Ammon's horn (tissue), 1 donor: ENCODE data around the gene LRRC74B.
"Not testable (repeated sequence)": the region's sequence is repeated elsewhere in the genome, so short reads cannot be mapped to it uniquely, and the experiment has no call there.

Experiments used
- DNase-seq: peaks from one replicate; pipeline ENCODE4 v3.0.0-alpha.2; 2016; ENCODE audit warnings: low spot score

The LRRC74B gene

GRCh38 chr22:21045585-21046294 is at the start of gene LRRC74B:
LRRC74B (plus strand) TSS chr22:21045946; CDS start chr22:21045987, 41 bp downstream.
- DNase-seq, result peak; percentile 95

DNA sequence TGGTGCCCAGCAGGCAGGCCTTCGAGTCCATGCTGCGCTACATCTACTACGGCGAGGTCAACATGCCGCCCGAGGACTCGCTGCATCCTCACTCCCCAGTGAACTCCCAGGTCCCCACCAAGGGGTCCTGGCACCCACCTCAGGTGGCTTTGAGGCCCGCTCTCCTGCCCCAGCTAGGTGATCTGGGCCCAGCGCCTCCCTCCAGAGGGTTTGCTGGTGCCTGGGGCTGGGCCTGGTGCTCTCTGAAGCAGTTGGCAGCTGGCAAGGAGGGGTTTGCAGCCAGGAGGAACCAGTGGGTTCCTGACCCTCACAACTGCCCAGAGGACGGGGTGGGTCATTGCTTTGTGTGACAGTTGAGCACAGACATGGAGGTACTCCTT is 49.7 kb upstream of the LRRC74B start:
- no peak for DNase-seq

DNA sequence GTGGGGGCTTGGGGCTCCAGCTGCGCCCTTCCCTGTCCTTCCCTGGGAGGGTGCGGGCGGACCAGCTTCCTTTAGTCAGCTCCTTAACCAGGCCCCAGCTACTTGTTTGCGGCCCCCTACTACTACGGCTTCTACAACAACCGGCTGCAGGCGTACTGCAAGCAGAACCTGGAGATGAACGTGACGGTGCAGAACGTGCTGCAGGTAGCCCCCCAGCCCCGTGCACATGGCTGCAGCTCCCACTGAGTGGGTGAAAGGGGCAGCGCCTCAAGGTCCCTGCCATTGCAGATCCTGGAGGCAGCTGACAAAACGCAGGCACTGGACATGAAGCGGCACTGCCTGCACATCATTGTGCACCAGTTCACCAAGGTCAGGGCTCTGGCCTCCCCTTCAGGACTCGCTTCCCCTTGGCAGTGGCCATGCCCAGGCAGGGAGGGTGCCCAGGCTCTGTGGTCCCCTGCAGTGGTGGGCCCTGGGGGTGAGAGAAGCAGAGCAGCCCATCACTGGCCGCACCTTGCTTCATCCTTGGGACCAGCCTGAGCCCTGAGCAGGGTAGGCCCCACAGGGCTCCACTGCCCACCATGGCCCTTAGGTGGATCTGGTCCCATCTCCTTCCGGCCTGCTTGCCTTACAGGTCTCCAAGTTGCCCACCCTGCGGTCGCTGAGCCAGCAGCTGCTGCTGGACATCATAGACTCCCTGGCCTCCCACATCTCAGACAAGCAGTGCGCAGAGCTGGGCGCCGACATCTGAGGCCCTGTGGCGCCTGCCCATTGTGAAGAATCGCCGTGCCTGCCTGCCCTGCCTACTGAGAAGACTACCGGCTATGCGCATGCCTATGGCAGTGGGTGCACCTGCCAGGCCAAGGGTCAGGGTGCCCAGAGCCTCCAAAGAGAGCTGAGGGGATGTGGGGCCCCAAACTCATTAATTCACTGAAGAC is 48.9 kb upstream of the LRRC74B start:
- DNase-seq, result no peak

- no peak for DNase-seq
Measured at GRCh38 chr22:20997536-20998257, 48.0 kb upstream of the LRRC74B start.

DNA sequence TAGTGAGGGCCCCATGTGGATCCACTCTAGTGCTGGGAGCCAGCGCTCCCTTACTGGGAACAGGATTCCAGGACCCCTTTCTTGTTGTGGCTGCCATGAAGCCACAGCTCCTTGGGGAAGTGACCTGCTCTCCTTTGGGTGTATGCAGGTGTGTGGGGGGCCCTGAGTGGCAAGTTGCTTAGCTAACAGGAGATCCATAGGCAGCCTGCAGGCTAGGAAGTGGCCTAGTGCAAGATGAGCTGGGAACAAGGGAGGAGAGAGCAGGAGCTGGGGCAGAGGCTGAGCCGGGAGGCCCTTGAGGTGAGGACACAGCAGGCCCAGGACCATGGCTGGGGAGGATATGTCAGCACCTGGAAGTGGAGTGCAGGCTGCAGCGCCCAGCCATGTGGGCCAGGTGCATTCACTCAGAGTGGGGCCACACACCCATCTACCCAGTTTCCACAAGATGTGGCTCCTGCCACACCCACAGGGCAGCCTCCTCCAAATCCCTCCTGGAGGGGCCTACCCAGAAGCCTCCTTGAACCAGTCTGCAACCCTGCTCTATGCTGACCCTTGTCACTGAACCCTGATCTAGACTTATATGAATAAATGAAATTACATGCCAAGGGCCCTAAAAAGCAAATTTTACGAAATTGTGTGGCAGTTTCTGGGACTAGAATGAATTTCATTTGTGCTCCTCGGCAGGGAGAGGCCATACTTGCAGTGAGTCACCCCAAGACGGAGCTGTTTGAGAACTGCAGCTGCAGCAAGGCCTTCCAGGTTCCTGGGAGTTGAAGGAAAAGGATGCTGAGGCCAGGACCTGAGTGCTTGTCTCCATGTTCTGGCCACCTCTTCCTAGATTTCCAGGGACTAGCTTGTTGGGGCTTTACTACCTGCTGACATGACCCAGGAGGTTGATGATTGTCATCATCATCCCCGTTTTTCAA is 47.1 kb upstream of the LRRC74B start:
- no peak for DNase-seq

DNA sequence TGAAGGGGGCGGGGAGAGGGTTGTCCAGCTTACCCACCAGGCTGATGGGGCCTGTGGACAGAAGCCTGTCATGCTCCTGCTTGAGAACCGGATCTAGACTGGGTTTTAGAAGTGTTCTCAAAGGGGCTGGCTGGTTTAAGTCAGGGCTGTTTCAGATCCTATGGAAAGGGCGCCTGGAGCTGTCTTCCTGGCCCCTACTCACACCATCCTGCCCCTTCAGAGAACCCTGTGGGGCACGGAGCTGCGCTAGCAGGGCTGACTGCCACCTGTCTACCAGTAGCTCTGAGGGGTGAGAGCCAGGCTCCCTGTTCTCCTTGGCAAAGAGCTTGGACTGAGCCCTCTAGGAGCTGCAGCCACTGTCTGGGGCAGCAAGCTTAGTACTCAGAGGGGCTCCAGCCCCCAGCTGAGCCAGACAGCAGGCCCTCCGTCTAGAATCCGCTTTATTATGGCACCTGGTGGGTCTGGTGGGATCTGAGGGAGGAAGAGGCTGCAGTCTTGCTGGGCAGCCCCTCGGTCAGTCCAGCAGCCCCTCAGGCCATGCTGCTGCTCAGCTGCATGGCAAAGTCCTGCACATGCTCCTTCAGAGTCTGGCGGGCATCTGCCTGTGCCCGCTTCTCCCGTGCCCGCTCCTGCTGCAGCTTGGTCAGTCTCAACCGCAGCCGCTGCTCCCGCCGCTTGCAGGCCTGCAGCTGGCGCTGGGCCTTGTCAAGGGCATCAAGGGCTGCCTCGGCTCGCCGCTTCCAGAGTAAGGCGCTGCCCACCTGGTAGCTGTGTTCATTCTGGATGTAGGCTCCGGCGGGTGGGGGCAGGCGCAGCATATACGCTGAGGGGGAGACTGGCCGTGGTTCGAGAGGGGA is 46.2 kb upstream of the LRRC74B start:
- no peak for DNase-seq

DNA sequence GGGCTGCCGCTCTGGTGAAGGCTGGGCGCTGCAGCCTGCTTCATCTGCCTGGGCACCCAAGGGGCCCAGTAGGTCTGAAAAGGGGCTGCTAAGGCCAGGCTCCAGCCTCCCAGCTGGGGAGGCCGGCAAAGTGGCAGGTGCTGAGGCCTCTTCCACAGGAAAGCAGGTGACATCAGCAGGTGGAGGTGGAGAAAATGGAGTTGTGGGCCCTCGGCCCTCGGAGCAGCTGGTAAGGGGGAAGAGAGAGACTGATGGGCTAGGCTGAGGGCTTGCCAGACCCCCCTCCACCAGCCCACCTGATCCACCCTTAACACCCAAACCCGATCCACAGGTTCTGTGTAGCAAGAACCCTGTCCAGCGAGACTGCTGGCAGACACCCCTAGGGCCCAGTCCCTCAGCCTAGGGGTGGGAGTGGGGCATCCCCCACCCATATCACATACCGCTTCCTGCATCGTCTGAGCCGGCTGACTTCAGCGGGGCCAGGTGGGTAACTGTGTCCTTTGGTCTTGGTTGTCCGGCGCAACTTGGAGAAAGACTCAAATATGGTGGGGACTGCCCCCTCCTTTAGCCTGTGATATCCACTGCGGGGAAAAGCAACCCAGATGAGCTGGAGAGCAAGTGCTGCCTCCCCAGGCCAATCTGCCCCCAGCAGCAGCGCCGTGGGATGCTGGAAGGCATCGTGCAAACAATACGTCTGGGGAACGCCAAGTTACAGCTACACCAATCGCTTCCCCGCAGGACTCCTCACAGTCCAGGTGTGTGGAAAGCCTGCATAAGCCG is 45.3 kb upstream of the LRRC74B start:
- DNase-seq, result no peak

- DNase-seq, result no peak
Measured at GRCh38 chr22:21000987-21001600, 44.7 kb upstream of the LRRC74B start.

DNA sequence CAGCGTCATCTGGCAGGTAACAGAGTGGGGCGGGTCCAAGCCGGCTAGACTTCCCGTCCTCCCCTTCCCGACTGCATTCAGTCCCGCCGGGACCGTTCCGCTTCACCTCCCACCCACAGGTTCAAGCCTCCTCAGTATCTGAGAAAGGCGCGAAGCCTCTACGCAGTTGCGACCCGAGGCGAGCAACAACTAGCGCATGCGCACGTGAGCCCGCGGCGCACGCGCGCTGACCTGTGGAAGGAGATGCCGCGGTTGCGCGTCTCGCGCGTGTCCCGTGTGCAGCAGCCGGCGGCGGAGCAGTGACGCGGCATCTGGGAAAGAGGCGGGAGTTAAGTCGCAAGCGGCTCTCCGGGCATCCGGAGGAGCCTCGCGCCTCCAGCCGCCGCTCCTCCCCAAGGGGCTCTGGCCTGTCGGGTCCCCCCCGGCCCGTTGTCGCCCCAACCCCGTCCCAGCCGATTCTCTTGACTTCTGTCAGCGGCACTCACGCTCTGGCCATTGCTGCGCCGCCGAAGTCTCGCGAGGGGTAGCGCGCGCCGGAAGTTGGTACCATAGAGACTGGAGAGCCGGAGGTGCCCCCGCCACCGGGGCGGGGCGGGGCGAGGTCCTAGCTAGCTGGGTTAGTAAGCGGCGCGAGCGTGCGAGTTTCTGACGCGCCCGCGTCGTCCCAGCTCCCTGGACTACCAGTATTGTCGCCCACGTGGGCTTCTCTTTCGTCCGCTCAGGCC is 44.0 kb upstream of the LRRC74B start, which contains the start of gene THAP7:
Gene THAP7 (minus strand): TSS at position 518 of the 725 bp plus-strand sequence. CDS start 207 bp downstream, at position 311.
- DNase-seq, result peak; percentile 95

DNA sequence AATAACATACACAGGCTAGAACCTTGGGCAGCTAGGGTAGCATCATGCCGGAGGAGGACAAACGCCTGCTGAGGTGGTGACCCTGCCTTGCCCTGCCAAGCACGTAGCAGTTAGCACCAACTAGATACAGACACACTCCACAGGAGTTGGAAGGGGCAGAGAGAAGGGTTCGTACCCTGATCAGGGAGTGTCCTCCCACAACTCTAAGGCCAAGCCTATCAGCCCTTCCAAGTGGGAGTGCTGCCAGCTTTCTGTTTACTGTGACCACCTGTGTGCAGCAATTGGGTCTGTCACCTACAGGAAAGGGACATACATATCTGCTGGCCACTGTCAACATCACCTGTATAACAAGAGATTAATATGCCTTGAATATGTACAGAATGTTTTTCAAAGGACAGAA is 42.0 kb upstream of the LRRC74B start:
- DNase-seq, result no peak

GRCh38 chr22:21009208-21009607 is 36.5 kb upstream of the LRRC74B start:
- DNase-seq, result not testable (repeated sequence)

- DNase-seq, result no peak
Measured at GRCh38 chr22:21009638-21010425, 35.9 kb upstream of the LRRC74B start.

DNA sequence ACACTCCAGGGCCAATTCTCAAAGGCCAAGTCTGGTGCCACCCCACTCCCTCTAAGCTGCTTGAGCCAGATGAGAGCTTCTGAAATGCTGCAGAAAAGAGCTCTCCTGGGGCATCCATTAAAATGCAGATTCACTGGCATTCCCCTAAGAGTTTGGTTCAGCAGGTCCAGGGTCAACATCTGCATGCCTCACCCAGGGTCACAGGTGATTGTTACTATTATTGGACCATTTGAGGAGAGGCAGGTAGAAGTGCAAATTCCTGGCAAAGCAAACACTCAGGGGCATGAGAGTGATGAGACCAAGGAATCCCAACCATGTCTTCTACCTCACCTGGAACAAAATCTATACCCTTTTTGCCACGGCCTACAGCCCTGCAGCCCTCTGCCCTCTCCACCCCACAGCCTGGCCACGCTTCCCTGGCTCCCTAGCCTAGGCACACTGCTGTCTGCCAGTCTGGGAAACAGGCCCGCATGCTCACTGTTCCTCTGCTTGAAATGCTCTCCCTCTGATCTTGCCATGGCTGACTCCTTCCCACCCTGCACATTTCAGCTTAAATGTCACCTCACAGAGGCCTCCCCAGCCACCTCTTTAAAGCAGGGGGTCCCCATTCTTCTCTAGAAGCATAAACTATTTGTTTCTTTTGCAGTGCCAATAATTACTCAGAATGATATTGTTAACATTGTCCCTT is 35.2 kb upstream of the LRRC74B start:
- DNase-seq, result no peak

DNA sequence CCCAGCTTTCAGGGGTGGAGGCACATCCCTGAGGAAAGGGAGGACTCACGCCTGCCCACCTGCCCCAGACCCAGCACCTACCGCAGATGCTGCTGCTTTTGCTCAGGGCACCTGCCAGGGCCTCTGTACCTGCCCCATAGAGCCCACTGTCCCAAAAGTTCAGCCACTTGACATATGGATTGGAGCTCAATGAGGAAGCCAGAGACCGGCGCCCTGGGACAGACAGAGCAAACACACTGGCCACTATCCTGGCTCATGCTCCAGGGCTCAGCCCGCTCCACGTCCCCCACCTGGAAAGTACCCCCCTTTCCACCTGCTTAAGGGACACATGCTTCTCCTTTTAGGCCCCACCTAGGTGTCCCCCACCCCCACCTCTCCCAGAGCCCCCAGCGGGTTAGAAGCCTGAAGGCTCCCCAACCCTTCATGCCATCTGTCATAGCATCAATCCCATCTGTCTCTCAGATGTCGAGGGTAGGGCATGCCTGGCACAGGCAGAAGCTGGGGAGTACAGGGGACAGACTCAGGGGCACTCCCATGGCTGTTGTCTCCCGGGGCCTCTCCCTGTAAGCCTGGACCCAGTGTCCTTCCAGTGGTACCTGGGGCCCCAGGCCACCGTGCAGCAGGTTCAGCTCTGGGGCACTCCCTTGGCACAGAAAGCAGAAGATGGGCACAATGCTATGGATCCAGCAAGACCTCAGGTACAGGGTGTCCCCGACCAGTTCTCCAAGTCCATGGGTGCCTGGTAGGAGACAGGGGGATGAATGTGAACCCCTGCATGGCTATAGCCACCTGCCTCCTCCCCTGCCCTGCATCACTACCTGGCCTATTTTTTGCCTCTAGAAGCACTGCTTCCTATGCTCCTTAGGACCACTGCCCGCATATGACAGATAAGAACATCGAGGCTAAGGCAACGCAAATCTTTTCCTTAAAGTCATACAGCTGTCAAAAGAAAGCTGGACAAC is 33.0 kb upstream of the LRRC74B start:
- no peak for DNase-seq

GRCh38 chr22:21013657-21014201 is 32.0 kb upstream of the LRRC74B start:
- no peak for DNase-seq
